Endothelial cell of umbilical vein (primary cell): ENCODE data around the gene RIC8A.
"Not testable (repeated sequence)": the region's sequence is repeated elsewhere in the genome, so short reads cannot be mapped to it uniquely, and the experiment has no call there.

ENCODE experiments used
- JUN ChIP-seq: IDR thresholded peaks from 2 replicates; pipeline ENCODE4 v1.6.1; 2011; ENCODE audit warnings: borderline replicate concordance, low read depth; ENCODE audit not compliant: insufficient read length, insufficient read depth
- MAX ChIP-seq: IDR thresholded peaks from 2 replicates; pipeline ENCODE4 v1.6.1; 2011; ENCODE audit not compliant: insufficient read depth, insufficient read length
- MYC ChIP-seq: IDR thresholded peaks from one replicate; pipeline ENCODE4 v1.6.1; 2011; ENCODE audit warnings: mild to moderate bottlenecking, low read depth, low read length
- POLR2A ChIP-seq: IDR thresholded peaks from 2 replicates; pipeline ENCODE4 v1.6.1; 2012; ENCODE audit warnings: low read depth, mild to moderate bottlenecking, control low read depth, low read length
- POLR2AphosphoS5 ChIP-seq: IDR thresholded peaks from 2 replicates; pipeline ENCODE4 v1.6.1; 2012; ENCODE audit warnings: low read depth, mild to moderate bottlenecking, control low read depth, low read length, moderate library complexity; ENCODE audit not compliant: insufficient read depth
- TF ChIP-seq, protein P1 (sequence below), 2 donors: IDR thresholded peaks; 1 replicate in 1 of 2; 2 replicates in 1 of 2; pipeline ENCODE4 v1.5.1; 2011; ENCODE audit warnings: low read length in 2 of 2, mild to moderate bottlenecking in 2 of 2, moderate library complexity in 2 of 2, control low read depth in 1 of 2, inconsistent platforms in 1 of 2, low read depth in 1 of 2; ENCODE audit not compliant: insufficient read depth in 1 of 2; ENCODE audit errors: extremely low read depth in 1 of 2

DNA sequence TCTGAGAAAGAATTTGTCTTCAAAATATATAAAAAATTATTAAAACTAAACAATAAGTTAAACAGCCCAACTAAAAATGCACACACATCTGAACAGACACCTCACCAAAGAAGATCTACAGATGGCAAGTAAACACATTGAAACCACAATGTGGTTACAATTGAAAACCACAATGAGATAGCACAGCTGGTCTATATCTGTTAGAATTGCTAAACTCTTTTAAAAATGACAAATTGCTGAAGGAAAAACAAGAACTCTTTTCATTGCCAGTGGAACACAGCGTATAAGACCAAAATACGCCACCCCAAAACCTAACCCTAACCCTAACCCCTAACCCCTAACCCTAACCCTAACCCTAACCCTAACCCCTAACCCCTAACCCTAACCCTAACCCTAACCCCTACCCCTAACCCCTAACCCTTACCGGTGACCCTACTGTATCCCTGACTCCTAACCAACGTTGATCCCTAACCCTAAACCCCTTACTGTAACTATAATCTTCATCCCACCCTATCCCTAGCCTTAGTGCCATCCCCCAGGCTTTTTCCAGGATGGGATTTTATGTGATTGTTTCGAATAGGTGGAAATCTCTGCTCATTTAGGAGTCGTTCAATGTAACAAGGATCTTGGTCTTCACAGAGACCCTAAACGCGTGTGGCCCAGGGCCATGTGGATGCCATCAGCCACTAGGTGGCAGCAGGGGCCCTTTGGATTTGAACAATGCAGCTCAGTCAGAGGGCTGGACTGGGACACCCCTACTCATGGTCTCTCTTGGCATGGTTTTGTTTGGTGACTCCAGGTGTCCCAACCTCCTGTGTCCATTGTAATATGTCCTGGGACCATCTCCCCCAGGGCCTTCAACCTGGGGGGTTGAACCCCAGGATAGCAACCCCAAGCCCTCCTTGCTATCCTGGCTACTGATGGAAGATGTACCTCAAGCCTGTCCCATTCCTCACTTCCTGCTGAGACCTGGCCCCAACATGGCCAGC lies 15.7 kb upstream of the RIC8A start:
- TF ChIP-seq, protein P1, sequence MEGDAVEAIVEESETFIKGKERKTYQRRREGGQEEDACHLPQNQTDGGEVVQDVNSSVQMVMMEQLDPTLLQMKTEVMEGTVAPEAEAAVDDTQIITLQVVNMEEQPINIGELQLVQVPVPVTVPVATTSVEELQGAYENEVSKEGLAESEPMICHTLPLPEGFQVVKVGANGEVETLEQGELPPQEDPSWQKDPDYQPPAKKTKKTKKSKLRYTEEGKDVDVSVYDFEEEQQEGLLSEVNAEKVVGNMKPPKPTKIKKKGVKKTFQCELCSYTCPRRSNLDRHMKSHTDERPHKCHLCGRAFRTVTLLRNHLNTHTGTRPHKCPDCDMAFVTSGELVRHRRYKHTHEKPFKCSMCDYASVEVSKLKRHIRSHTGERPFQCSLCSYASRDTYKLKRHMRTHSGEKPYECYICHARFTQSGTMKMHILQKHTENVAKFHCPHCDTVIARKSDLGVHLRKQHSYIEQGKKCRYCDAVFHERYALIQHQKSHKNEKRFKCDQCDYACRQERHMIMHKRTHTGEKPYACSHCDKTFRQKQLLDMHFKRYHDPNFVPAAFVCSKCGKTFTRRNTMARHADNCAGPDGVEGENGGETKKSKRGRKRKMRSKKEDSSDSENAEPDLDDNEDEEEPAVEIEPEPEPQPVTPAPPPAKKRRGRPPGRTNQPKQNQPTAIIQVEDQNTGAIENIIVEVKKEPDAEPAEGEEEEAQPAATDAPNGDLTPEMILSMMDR (IDR thresholded peaks at IDR 0.05; ENCODE audit: extremely low read depth in 1 of 2, insufficient read depth in 1 of 2, low read depth in 1 of 2, low read length in 2 of 2), result not testable (repeated sequence)
- TF ChIP-seq POLR2AphosphoS5, POLR2A, MAX, MYC, JUN: not testable (repeated sequence)
